HepG2 (cell line): ENCODE data around the gene PPP1R8. TPM values are rescaled to one million over a fixed set of nuclear protein-coding genes. Genes with fewer than 3 reads are reported as not detected.

Experiments used
- BHLHE40 ChIP-seq: IDR thresholded peaks from 2 replicates; pipeline ENCODE4 v1.6.1; 2011; ENCODE audit warnings: low read length, improper control_type of control experiment
- ERF ChIP-seq: IDR thresholded peaks from 2 replicates; pipeline ENCODE4 v1.6.1; 2018; ENCODE audit warnings: missing biosample characterization, missing genetic modification reagents
- GLI4 ChIP-seq: sonication (generic); formaldehyde crosslinking; IDR thresholded peaks from 2 replicates; pipeline ENCODE4 v1.5.1; 2020; ENCODE audit warnings: missing genetic modification reagents, mild to moderate bottlenecking, moderate library complexity, borderline replicate concordance
- HOXA3 ChIP-seq: sonication (generic); formaldehyde crosslinking; IDR thresholded peaks from 2 replicates; pipeline ENCODE4 v1.5.0; 2020; ENCODE audit warnings: missing genetic modification reagents
- KAT7 ChIP-seq: IDR thresholded peaks from 2 replicates; pipeline ENCODE4 v1.6.1; 2018; ENCODE audit warnings: borderline replicate concordance, missing compliant biosample characterization
- NR2F6 ChIP-seq, 2 experiments: IDR thresholded peaks; 2 replicates each; pipeline ENCODE4 v1.6.1; 2016; ENCODE audit warnings: antibody characterized with exemption in 1 of 2, mild to moderate bottlenecking in 1 of 2
- PRPF4 ChIP-seq: fragments of 200-400 bp; formaldehyde crosslinking; IDR thresholded peaks from 2 replicates; pipeline ENCODE4 v1.6.1; 2016; ENCODE audit warnings: low read length, low read depth; ENCODE audit not compliant: poor library complexity, severe bottlenecking
- RORA ChIP-seq: sonication (generic); formaldehyde crosslinking; IDR thresholded peaks from 2 replicates; pipeline ENCODE4 v1.5.0; 2020; ENCODE audit warnings: mild to moderate bottlenecking, missing genetic modification reagents, moderate library complexity
- SAP130 ChIP-seq: IDR thresholded peaks from 2 replicates; pipeline ENCODE4 v1.6.1; 2016; ENCODE audit warnings: low read depth
- SKI ChIP-seq: fragments of 450-650 bp; IDR thresholded peaks from one replicate; pipeline ENCODE4 v1.6.1; 2018; ENCODE audit warnings: mild to moderate bottlenecking; ENCODE audit not compliant: partially characterized antibody
- ZBTB7A ChIP-seq: sonication (generic); formaldehyde crosslinking; IDR thresholded peaks from 2 replicates; pipeline ENCODE4 v1.8.0; 2022; ENCODE audit warnings: mild to moderate bottlenecking, missing genetic modification reagents
- ZNF441 ChIP-seq: sonication (generic); formaldehyde crosslinking; IDR thresholded peaks from 2 replicates; pipeline ENCODE4 v1.7.0; 2021; ENCODE audit warnings: missing genetic modification reagents, borderline replicate concordance
- ZNF7 ChIP-seq: IDR thresholded peaks from 2 replicates; pipeline ENCODE4 v1.6.1; 2016; ENCODE audit warnings: missing biosample characterization, missing genetic modification reagents
- ZNF775 ChIP-seq: sonication (generic); formaldehyde crosslinking; IDR thresholded peaks from 2 replicates; pipeline ENCODE4 v1.4.0; 2020; ENCODE audit warnings: missing genetic modification reagents, mild to moderate bottlenecking, moderate library complexity, borderline replicate concordance
- polyA plus RNA-seq, 8 experiments: library from polyadenylated mRNA; depleted of rRNA in 3 of 8; stranded (reverse) in 7 of 8; unstranded in 1 of 8; fragments of >200 nt; fragmentation: Illumina TruSeq in 4 of 8; extraction: Trizol in 4 of 8; gene quantifications; 2 replicates each; pipeline versions ENCODE4 v1.2.1 to v1.2.3, GENCODE V29; 2011 to 2016; ENCODE audit warnings: low read depth in 4 of 8, missing spikeins in 1 of 8, mixed read lengths in 1 of 8; ENCODE audit not compliant: insufficient read depth in 1 of 8
- total RNA-seq, 5 experiments: library from RNA; depleted of rRNA; stranded (reverse); fragments of >200 nt; fragmentation: Illumina TruSeq; extraction: Trizol; gene quantifications; 2 replicates each; pipeline ENCODE4 v1.2.3, GENCODE V29; 2016; ENCODE audit warnings: low read depth in 1 of 5
- TF ChIP-seq, protein P1 (sequence below): sonication (generic); IDR thresholded peaks from 2 replicates; pipeline ENCODE4 v1.6.1; 2016; ENCODE audit warnings: low read depth, borderline replicate concordance
- TF ChIP-seq, protein P2 (sequence below): IDR thresholded peaks from 2 replicates; pipeline ENCODE4 v1.6.1; 2016
- TF ChIP-seq, protein P3 (sequence below), 2 experiments: sonication (generic) in 1 of 2; formaldehyde crosslinking in 1 of 2; IDR thresholded peaks; 2 replicates each; pipeline versions ENCODE4 v1.5.1 to v1.6.1; 2011 to 2020; ENCODE audit warnings: borderline replicate concordance in 1 of 2, low read depth in 1 of 2, low read length in 1 of 2, mild to moderate bottlenecking in 1 of 2, missing genetic modification reagents in 1 of 2, moderate library complexity in 1 of 2
- TF ChIP-seq, protein P4 (sequence below): sonication (generic); formaldehyde crosslinking; IDR thresholded peaks from 2 replicates; pipeline ENCODE4 v1.5.0; 2020; ENCODE audit warnings: missing genetic modification reagents, mild to moderate bottlenecking, borderline replicate concordance
- TF ChIP-seq, protein P5 (sequence below): sonication (generic); formaldehyde crosslinking; IDR thresholded peaks from 2 replicates; pipeline ENCODE4 v1.5.0; 2020; ENCODE audit warnings: mild to moderate bottlenecking, missing genetic modification reagents
- TF ChIP-seq, protein P6 (sequence below): sonication (generic); formaldehyde crosslinking; conservative IDR thresholded peaks from 2 replicates; pipeline ENCODE4 v1.8.0; 2022; ENCODE audit warnings: missing genetic modification reagents

Gene PPP1R8
- total and polyA plus RNA-seq, 2 of the 13 experiments (the other 11 are each of a cell fraction or from before 2014, with no cell fraction given): 38.3 to 62.2 TPM

DNA sequence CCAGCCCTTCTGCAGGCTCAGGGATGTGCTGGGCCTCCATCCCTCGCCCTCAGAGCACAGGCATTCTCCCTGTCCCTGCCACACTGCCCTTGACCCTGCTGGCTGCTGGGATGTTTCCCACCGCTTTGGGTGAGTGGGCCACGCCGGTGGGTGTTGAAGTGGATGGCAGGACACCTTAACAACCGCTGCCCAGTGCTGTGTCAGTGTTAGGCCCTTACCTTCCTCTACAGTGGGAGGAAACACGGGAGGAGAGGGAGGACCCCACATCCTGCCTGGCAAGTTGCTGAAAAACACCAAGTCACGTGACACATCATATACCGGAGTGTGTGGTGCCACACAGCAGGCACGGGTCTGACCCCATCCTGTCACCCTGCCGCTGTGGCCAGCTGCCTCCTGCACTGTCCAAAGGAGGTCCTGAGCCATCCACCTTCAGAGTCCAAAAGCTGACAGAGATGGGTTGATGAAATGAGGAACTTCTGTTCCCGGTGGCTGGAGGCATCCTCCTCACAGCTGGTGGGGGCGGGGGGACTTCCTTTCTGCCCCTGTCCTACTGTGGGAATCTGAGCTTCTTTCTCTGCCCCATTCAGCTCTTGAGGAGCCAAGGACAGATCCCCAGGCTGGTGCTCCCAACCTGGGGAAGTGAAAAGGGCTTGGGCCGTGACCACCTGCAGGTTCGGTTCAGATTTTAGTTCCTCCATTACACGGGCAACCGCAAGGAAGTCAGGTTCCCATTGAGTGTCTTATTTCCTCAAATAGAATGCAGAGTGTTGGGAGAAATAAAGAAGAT, 38.5 kb downstream of the PPP1R8 start (continued):
- TF ChIP-seq, protein P1, sequence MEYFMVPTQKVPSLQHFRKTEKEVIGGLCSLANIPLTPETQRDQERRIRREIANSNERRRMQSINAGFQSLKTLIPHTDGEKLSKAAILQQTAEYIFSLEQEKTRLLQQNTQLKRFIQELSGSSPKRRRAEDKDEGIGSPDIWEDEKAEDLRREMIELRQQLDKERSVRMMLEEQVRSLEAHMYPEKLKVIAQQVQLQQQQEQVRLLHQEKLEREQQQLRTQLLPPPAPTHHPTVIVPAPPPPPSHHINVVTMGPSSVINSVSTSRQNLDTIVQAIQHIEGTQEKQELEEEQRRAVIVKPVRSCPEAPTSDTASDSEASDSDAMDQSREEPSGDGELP: no peak
- TF ChIP-seq, protein P2, sequence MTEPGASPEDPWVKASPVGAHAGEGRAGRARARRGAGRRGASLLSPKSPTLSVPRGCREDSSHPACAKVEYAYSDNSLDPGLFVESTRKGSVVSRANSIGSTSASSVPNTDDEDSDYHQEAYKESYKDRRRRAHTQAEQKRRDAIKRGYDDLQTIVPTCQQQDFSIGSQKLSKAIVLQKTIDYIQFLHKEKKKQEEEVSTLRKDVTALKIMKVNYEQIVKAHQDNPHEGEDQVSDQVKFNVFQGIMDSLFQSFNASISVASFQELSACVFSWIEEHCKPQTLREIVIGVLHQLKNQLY (CRISPR knock-in tag): no peak
- no peak for TF ChIP-seq ZNF775 (CRISPR knock-in tag)
- TF ChIP-seq, protein P3, sequence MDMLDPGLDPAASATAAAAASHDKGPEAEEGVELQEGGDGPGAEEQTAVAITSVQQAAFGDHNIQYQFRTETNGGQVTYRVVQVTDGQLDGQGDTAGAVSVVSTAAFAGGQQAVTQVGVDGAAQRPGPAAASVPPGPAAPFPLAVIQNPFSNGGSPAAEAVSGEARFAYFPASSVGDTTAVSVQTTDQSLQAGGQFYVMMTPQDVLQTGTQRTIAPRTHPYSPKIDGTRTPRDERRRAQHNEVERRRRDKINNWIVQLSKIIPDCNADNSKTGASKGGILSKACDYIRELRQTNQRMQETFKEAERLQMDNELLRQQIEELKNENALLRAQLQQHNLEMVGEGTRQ (IDR thresholded peaks at IDR 0.05; ENCODE audit: low read depth, low read length): peak; percentile 90
- TF ChIP-seq, protein P3 (CRISPR knock-in tag; IDR thresholded peaks at IDR 0.05; ENCODE audit: borderline replicate concordance): peak; percentile 45; the same call in 1 of the 2 replicates
- TF ChIP-seq NR2F6 (IDR thresholded peaks at IDR 0.05): no peak
- no peak; the same call in 1 of the 2 replicates for TF ChIP-seq NR2F6 (CRISPR knock-in tag; IDR thresholded peaks at IDR 0.05)
- TF ChIP-seq SAP130 (CRISPR knock-in tag): no peak
- TF ChIP-seq ZNF441 (CRISPR knock-in tag): no peak
- TF ChIP-seq ZNF7 (CRISPR knock-in tag): no peak
- TF ChIP-seq BHLHE40: peak; percentile 65
- TF ChIP-seq PRPF4: no peak
- TF ChIP-seq, protein P4, sequence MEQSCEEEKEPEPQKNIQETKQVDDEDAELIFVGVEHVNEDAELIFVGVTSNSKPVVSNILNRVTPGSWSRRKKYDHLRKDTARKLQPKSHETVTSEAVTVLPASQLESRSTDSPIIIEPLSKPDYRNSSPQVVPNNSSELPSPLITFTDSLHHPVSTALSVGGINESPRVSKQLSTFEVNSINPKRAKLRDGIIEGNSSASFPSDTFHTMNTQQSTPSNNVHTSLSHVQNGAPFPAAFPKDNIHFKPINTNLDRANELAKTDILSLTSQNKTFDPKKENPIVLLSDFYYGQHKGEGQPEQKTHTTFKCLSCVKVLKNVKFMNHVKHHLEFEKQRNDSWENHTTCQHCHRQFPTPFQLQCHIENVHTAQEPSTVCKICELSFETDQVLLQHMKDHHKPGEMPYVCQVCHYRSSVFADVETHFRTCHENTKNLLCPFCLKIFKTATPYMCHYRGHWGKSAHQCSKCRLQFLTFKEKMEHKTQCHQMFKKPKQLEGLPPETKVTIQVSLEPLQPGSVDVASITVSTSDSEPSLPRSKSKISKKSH (CRISPR knock-in tag): peak; percentile 23; the same call in 1 of the 2 replicates
- TF ChIP-seq ERF (CRISPR knock-in tag): no peak
- TF ChIP-seq, protein P5, sequence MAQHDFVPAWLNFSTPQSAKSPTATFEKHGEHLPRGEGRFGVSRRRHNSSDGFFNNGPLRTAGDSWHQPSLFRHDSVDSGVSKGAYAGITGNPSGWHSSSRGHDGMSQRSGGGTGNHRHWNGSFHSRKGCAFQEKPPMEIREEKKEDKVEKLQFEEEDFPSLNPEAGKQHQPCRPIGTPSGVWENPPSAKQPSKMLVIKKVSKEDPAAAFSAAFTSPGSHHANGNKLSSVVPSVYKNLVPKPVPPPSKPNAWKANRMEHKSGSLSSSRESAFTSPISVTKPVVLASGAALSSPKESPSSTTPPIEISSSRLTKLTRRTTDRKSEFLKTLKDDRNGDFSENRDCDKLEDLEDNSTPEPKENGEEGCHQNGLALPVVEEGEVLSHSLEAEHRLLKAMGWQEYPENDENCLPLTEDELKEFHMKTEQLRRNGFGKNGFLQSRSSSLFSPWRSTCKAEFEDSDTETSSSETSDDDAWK (CRISPR knock-in tag): no peak
- no peak for TF ChIP-seq SKI
- TF ChIP-seq KAT7 (CRISPR knock-in tag): no peak
- TF ChIP-seq HOXA3 (CRISPR knock-in tag): no peak; the same call in 1 of the 2 replicates
- TF ChIP-seq, protein P6, sequence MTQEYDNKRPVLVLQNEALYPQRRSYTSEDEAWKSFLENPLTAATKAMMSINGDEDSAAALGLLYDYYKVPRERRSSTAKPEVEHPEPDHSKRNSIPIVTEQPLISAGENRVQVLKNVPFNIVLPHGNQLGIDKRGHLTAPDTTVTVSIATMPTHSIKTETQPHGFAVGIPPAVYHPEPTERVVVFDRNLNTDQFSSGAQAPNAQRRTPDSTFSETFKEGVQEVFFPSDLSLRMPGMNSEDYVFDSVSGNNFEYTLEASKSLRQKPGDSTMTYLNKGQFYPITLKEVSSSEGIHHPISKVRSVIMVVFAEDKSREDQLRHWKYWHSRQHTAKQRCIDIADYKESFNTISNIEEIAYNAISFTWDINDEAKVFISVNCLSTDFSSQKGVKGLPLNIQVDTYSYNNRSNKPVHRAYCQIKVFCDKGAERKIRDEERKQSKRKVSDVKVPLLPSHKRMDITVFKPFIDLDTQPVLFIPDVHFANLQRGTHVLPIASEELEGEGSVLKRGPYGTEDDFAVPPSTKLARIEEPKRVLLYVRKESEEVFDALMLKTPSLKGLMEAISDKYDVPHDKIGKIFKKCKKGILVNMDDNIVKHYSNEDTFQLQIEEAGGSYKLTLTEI (CRISPR knock-in tag): no peak
- no peak for TF ChIP-seq ZBTB7A (CRISPR knock-in tag)
- no peak for TF ChIP-seq GLI4
- TF ChIP-seq RORA: no peak
